ENCODE results near the gene XPO5. TPM values are rescaled to one million over a fixed set of nuclear protein-coding genes. Genes with fewer than 3 reads are reported as not detected.

The XPO5 gene
- polyA plus RNA-seq, 1 donor from 2014 or later, result 28.5 TPM

DNA sequence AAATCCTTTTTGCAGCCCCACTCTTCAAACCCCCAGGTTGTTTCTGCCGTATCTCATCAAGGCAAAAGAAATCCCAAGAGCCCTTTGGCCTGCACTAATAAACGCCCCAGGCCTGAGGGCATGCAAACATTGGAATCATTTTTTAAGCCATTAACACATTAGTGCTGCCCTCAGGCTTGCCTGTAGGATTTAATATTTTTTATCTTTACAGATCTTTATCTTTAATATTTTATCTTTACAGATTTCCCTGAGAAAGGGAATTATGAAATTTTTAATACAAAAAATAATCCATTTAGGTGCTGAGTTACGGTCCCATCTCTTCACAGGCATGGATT lies 38.5 kb upstream of the XPO5 start:
- H3K27ac ChIP-seq (ENCODE audit: low read length), result no peak overlapping the region
- H3F3A ChIP-seq (ENCODE audit: insufficient read depth, low read length, poor library complexity, severe bottlenecking), result no peaks in the 10 kb centered on the region
- TF ChIP-seq POLR2AphosphoS5 (IDR thresholded peaks at IDR 0.05) (no peak), EZH2 (IDR thresholded peaks at IDR 0.05; ENCODE audit: borderline replicate concordance, insufficient read depth, low read length, poor library complexity, severe bottlenecking) (no peak), SMC3 (conservative IDR thresholded peaks at IDR 0.05; ENCODE audit: poor library complexity) (no peak), EP300 (conservative IDR thresholded peaks at IDR 0.05; ENCODE audit: poor library complexity, severe bottlenecking) (no peak), TAF1 (IDR thresholded peaks at IDR 0.05; ENCODE audit: low read depth) (no peak), CTCF (IDR thresholded peaks at IDR 0.05; ENCODE audit: poor library complexity, severe bottlenecking) (no peak), RAD21 (conservative IDR thresholded peaks at IDR 0.05) (no peak), MXI1 (conservative IDR thresholded peaks at IDR 0.05; ENCODE audit: poor library complexity, severe bottlenecking) (no peak)
- TF ChIP-seq, protein P1, sequence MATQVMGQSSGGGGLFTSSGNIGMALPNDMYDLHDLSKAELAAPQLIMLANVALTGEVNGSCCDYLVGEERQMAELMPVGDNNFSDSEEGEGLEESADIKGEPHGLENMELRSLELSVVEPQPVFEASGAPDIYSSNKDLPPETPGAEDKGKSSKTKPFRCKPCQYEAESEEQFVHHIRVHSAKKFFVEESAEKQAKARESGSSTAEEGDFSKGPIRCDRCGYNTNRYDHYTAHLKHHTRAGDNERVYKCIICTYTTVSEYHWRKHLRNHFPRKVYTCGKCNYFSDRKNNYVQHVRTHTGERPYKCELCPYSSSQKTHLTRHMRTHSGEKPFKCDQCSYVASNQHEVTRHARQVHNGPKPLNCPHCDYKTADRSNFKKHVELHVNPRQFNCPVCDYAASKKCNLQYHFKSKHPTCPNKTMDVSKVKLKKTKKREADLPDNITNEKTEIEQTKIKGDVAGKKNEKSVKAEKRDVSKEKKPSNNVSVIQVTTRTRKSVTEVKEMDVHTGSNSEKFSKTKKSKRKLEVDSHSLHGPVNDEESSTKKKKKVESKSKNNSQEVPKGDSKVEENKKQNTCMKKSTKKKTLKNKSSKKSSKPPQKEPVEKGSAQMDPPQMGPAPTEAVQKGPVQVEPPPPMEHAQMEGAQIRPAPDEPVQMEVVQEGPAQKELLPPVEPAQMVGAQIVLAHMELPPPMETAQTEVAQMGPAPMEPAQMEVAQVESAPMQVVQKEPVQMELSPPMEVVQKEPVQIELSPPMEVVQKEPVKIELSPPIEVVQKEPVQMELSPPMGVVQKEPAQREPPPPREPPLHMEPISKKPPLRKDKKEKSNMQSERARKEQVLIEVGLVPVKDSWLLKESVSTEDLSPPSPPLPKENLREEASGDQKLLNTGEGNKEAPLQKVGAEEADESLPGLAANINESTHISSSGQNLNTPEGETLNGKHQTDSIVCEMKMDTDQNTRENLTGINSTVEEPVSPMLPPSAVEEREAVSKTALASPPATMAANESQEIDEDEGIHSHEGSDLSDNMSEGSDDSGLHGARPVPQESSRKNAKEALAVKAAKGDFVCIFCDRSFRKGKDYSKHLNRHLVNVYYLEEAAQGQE (IDR thresholded peaks at IDR 0.05; ENCODE audit: borderline replicate concordance), result no peak
- no peaks in the 10 kb centered on the region for H3K9me3 ChIP-seq (ENCODE audit: low read length)
- no peaks in the 10 kb centered on the region for H3K27me3 ChIP-seq (ENCODE audit: insufficient read depth, low read depth, low read length)
- H3K9ac ChIP-seq (ENCODE audit: low read length), result no peak overlapping the region
- no peaks in the 10 kb centered on the region for H3K9me2 ChIP-seq (ENCODE audit: insufficient read depth, low read length)
- no peak overlapping the region for H3K4me3 ChIP-seq (ENCODE audit: low read length)
- no peaks in the 10 kb centered on the region for H3K79me2 ChIP-seq (replicated peaks; ENCODE audit: insufficient read depth, low read length)
- no peaks in the 10 kb centered on the region for H4K20me1 ChIP-seq (ENCODE audit: insufficient read depth)
- no peaks in the 10 kb centered on the region for H3K36me3 ChIP-seq (ENCODE audit: insufficient read depth, low read length)
- no peak overlapping the region for H2AFZ ChIP-seq (ENCODE audit: low read depth, low read length)
- H3K4me2 ChIP-seq (ENCODE audit: low read length), result no peak overlapping the region

- H3F3A ChIP-seq (ENCODE audit: insufficient read depth, low read length, poor library complexity, severe bottlenecking), result no peaks in the 10 kb centered on the region
- H3K9me3 ChIP-seq (ENCODE audit: low read length), result no peaks in the 10 kb centered on the region
- H3K27me3 ChIP-seq (ENCODE audit: insufficient read depth, low read depth, low read length), result no peaks in the 10 kb centered on the region
- H3K9me2 ChIP-seq (ENCODE audit: insufficient read depth, low read length), result no peaks in the 10 kb centered on the region
- no peaks in the 10 kb centered on the region for H3K36me3 ChIP-seq (ENCODE audit: insufficient read depth, low read length)
- no peak overlapping the region for H3K4me2 ChIP-seq (ENCODE audit: low read length)
- no peaks in the 10 kb centered on the region for H4K20me1 ChIP-seq (ENCODE audit: insufficient read depth)
- no peak overlapping the region for H3K9ac ChIP-seq (ENCODE audit: low read length)
- H3K4me3 ChIP-seq (ENCODE audit: low read length), result no peak overlapping the region
- H3K27ac ChIP-seq (ENCODE audit: low read length), result no peak overlapping the region
- no peak overlapping the region for H2AFZ ChIP-seq (ENCODE audit: low read depth, low read length)
- H3K79me2 ChIP-seq (replicated peaks; ENCODE audit: insufficient read depth, low read length), result no peaks in the 10 kb centered on the region
- TF ChIP-seq EP300 (conservative IDR thresholded peaks at IDR 0.05; ENCODE audit: poor library complexity, severe bottlenecking), result no peak
Measured at GRCh38 chr6:43613721-43614395, 38.0 kb upstream of the XPO5 start.
